GM19452 (cell line): Measurements from ENCODE around the gene TIMM23.
"Not testable (repeated sequence)": the region's sequence is repeated elsewhere in the genome, so short reads cannot be mapped to it uniquely, and the experiment has no call there.

Experiments
- ATAC-seq: cut with Tn5 transposase; IDR thresholded peaks from one replicate; pipeline ENCODE4 v1.9.1; 2021; ENCODE audit not compliant: unreplicated experiment

Gene TIMM23

DNA sequence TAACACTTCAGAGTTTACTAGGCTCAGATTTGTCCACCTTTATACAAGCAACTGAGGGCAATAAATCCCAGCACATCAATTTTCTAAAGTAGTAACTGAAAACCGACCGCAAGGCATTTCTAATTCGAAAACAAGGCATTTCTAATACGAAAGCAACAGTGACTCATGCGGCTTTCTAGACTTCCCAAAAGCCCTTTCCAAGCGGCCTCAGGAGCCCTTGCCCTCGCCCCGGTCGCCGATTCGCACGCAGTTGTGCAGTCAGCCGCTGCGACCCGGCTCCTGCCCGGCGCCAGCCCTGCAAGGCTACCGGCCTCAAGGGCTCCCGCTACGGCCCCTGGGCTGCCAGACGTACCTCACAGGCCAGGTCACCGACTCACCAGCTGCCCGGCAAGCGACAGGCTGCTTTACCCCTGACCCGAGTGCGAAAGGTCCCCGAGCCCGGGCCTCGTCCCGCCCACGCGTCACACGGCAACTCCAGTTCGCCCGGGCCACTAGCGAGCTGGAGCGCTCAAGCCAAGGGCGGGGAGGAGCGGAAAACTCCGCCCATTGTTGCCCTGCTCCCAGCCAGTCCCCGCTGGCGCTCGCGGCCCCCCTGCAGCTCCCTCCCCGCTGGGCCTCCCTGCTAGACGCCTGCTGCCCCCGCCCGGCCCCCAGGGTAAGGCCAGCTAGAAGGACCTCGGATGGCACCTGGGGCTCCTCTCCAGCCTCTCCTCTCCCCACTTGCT is 50.9 kb downstream of the TIMM23 start:
- ATAC-seq: peak; percentile 92

DNA sequence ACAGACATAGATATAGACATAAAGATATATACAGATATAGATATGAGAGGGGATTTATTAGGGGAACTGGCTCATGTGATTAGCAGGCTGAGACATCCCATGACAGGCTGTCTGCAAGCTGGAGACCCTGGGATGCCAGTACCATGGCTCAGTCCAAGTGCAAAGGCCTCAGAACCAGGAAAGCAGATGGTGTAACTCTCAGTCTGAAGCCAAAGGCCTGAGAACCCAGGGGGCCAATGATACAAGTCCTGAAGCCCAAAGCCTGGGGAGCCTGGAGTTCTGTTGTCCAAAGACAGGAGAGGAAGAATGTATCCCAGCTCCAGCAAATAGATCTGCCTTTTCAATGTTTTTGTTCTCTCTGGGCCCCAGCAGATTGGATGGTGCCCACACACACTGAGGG is 52.7 kb downstream of the TIMM23 start:
- ATAC-seq: no peak

DNA sequence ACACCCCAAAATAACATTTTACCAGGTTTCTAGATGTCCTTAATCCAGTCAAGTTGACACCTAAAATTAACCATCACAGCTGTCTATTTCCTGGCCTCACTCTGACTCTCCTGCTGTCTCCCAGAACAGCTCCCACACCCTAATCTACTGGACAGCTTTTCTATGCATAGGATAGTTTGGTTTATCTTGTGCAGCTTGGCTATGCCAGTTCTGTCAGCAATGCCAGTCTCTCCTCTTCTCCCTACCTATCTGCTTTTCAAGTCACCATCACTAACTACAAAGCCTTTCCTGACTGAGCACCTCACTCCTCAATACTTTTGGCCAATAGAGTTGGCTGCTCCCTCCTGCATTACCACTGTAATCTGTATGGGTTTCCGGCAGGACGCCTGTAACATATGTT is 53.1 kb downstream of the TIMM23 start:
- no peak for ATAC-seq

DNA sequence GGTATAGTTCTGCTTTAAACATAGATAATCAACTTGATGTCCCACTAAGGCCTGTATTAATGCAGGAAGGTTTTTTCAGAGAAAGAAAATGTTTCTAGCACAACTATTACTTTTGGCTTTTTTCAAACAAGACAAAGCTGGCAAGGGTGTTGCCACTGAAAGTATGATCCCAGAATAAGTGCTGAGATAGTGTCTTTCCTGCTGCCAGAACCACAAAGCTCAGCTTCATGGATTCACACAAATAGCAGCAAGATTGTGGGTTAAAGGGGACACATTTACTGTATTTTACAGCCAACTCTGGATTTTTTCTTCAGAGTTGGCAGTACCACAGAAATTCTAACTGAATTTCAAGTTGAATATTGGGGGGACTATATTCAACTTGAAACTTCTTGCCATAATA is 53.8 kb downstream of the TIMM23 start:
- ATAC-seq: no peak

DNA sequence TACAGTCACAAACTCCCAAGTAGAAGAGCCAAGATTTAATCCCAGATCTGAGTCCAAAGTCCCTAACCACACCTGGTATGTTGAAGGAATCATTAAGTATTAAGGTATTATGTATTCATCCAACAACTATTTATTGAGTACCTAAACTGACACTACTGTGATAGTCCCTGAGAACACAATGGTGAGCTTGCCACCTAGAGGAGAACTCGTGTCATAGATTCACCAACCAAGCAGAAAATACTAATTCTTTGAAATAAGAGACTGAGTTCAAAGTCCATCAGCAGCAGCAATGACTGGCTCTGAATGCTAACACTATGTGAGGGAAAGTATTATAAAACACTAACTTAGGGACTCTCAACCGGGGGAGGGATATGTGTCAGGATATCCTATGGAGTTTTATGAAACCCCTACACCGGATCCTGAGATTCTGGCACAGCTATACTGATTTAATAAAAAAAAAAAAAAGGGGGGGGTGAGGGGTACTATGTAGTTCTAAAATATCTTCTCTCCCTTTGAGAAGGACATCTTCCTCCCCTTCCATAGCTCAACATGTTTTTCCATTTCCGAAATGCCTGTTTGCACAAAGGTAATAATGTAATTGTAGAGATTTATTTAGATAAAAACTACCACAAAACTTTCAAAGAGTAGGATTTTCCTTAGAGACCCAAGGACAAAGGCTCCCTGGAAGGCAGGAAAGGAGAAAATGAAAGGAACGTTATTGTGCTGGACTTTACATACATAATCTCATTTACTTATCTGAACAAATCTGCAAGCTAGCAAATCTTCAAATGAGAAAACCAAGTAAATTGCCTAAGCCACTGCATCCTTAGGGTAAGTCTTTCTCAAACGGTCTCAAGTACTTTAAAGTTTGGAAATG is 56.5 kb downstream of the TIMM23 start:
- ATAC-seq: no peak

DNA sequence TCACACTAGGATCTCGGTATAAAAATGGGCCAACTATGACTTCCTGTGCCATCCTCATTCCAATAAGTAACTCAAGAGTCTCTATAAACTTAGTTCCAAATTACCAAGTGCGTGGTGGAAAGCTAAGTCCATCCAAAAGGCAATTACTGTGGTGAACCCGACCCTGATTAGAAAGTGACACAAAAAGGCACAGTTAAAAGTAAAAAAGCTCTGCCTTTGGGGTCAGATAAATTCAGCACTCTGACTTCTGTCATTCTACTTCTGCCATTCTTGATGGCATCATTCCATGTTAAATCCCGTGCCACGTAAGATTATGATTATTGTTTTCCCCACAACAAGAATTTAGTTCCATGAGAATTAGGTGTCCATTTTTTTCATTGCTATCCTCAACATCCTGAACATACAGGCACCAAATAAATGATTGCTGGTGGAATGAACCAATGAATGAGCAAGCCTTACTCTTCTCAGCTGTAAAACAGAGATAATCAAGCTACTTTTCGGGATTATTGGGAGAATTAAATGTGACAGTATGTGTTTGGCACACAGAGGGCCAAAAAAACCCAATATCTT is 57.3 kb downstream of the TIMM23 start:
- no peak for ATAC-seq

- peak; percentile 94 for ATAC-seq
These were observed 58.0 kb downstream of the TIMM23 start, which contains the start of gene NCOA4 for GRCh38 chr10:46030091-46030937. Gene NCOA4 (minus strand): TSS chr10:46030623. CDS start chr10:46016680, 13,943 bp downstream.

- no peak for ATAC-seq
These were observed 59.6 kb downstream of the TIMM23 start for GRCh38 chr10:46031648-46032532.

DNA sequence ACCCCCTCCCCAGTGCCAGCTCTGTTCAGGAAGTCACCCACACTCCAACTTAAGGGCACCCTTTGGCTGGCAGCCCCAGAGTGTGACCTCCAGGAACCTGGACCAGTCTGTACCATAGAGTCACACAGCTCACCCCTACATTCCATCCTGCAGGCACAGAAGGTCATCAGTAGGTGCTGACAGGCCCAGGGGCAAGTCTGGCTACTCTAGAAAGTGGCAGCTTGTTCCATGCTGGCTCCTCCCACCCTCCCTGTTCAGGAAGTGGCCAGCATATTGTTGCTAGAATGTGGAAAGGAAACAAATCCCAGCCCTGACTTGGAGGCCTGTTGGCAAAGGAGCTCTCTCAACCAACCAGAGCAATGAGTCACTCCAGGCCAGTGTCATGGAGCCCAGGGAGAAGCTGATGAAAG is 61.3 kb downstream of the TIMM23 start:
- ATAC-seq: no peak

DNA sequence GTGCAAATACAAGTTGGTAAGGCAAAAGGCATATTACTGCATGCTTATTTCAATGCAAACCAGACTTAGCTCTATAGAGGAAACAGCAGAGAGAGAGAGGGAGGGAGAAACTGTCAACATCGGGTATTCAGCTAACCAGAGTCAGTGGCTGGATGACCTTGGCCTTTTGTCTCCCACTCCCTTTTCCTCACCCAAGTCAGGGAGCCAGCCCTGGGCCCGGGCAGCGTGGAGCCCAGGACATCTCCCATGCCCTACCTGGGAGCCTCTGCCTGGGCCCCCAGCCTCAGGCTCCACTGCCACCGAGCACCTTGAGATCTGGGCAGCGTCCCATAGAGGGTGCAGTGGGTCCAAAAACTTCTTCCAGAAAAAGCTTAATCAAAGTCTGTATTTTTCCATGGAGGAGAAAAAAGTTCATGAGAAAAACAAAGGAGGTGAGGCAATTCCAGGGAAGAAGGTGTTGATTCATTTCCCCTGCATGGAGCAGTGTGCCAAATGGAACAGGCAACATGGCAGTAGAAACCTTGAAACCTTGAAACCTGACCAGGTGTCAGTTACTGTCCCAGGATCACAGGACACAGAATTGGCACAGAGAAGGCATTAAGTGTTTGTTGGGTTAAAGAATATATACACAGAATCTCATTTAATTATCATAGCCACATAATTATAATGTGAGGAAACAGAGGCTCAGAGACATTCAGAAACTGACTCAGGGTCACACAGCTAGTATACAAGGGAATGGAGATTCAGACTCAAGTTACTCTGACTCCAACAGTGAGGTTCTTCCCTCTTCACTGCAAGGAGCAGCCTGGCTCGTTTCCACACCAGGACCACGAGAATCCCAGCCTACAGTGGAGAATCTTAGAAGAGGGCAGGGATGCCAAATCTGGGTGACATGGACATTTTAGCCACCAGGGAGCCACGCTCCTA is 63.9 kb downstream of the TIMM23 start:
- ATAC-seq: no peak

- ATAC-seq: no peak
These were observed 65.0 kb downstream of the TIMM23 start for GRCh38 chr10:46037107-46037825.

DNA sequence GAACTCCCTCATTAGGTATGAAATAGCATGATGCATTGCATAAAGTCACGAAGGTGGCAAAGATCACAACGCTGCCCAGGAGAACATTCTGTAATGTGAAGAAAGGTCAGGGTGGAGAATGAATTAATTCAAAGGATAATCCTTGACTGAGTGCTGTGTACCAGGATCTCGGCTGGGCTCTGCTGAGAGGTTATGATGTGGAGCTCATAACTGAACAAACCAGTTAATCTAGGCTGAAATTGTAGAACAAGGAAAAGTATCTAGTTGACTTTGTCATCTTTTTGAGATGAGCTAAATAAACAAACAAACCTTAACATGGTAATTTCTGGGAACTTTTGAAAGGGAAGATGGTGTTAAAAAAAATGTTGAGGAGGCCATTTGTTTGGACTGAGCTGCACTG is 67.7 kb downstream of the TIMM23 start:
- no peak for ATAC-seq

DNA sequence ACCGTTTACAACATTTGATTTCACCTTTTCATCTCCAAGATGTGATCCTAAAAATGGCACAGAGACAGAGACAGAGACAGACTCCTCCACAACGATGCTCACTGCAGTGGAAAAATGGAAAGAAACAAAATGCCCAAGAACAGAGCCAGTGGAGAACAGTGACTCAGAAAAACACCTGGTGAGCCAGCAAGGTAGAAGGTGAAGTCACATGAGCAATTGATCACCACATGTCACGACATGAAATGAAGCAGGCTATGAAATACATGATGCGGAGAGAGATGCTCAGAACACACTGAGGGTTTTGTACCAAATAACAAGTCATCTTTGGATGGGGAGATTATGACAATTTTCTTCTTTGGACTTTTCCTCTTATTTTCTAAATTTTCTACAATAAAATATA is 70.2 kb downstream of the TIMM23 start:
- ATAC-seq: no peak

GRCh38 chr10:46046261-46046660 is 74.0 kb downstream of the TIMM23 start, which contains the start of gene MSMB:
Gene MSMB (minus strand): TSS chr10:46046269. CDS start chr10:46046237, 32 bp downstream.
- ATAC-seq: no peak

- ATAC-seq: no peak
These were observed 75.9 kb downstream of the TIMM23 start for GRCh38 chr10:46048152-46048551.

- not testable (repeated sequence) for ATAC-seq
These were observed 77.2 kb downstream of the TIMM23 start for GRCh38 chr10:46049497-46049831.

DNA sequence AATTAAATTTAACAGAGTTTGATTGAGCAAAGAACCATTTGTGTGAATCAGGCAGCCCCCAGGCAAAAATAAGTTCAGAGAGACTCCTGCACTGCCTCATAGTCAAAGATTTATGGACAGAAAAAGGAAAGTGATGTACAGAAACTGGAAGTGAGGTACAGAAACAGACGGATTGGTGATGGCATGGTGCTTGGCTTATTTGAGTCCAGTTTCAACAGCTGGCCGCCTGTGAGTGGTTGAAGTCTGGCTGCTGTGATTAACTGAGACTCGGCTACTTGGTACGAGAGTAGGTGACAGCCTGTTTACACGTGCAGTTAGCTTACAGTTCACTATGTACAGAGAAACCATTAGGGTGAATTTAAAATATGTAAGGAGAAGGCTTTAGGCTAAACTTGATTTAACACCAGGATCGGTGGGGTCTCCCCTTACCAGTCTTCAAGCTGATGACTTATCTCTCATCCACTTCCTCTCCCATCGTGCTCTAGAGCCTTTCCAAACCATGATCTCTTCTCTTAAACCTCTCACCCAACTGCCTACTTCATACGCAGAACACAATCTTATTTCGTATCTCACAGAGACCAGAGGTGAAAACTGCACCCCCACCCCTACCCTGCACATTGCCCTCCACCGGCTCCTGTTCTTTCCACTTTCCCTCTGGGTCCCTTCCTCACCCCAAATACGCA is 78.8 kb downstream of the TIMM23 start:
- no peak for ATAC-seq
